ENCODE data around the gene ZGLP1. TPM values are rescaled to one million over a fixed set of nuclear protein-coding genes. Genes with fewer than 3 reads are reported as not detected.

ZGLP1 gene
- total and polyA plus RNA-seq, 7 donors: 0.59 to 2.9 (median 0.85) TPM; not detected in 1

DNA sequence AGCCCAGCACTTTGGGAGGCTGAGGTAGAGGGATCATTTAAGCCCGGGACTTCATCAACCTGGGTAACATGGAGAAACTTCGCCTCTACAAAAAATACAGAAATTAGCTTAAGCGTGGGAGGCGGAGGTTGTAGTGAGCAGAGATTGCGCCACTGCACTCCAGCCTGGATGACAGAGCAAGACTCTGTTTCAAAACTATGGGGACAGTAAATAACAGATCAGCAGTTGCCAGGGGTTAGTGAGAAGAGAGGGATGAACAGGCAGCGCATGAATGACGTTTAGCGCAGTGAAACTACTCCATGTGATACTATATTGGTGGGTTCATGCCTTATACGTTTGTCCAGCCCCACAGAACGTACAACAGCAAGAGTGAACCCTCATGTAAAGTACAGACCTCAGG, 36.9 kb upstream of the ZGLP1 start:
- ATAC-seq (peak in 1 of 4 donors; percentile 46), DNase-seq (no peak)
- WGBS, 3 donors: 73 to 80% (median 77%) methylated on average over 10 of the region's 10 CpGs
- intact Hi-C loops (cut with DNase I): no loop called here
- H3K27ac ChIP-seq: no peak overlapping the region
- TF ChIP-seq, protein P1, sequence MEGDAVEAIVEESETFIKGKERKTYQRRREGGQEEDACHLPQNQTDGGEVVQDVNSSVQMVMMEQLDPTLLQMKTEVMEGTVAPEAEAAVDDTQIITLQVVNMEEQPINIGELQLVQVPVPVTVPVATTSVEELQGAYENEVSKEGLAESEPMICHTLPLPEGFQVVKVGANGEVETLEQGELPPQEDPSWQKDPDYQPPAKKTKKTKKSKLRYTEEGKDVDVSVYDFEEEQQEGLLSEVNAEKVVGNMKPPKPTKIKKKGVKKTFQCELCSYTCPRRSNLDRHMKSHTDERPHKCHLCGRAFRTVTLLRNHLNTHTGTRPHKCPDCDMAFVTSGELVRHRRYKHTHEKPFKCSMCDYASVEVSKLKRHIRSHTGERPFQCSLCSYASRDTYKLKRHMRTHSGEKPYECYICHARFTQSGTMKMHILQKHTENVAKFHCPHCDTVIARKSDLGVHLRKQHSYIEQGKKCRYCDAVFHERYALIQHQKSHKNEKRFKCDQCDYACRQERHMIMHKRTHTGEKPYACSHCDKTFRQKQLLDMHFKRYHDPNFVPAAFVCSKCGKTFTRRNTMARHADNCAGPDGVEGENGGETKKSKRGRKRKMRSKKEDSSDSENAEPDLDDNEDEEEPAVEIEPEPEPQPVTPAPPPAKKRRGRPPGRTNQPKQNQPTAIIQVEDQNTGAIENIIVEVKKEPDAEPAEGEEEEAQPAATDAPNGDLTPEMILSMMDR (IDR thresholded peaks at IDR 0.05): no peak
- no peak overlapping the region for H3K4me3 ChIP-seq
- peaks cover 4 to 23% of the 10 kb centered on the region in 2 donors for H3K36me3 ChIP-seq (ENCODE audit: insufficient read depth in 1 of 2, low read depth in 1 of 2)
- no peaks in the 10 kb centered on the region for H3K9me3 ChIP-seq
- H3K4me1 ChIP-seq: no peaks in the 10 kb centered on the region
- no peaks in the 10 kb centered on the region for H3K27me3 ChIP-seq (ENCODE audit: insufficient read depth in 3 of 3, low read length in 2 of 3)

DNA sequence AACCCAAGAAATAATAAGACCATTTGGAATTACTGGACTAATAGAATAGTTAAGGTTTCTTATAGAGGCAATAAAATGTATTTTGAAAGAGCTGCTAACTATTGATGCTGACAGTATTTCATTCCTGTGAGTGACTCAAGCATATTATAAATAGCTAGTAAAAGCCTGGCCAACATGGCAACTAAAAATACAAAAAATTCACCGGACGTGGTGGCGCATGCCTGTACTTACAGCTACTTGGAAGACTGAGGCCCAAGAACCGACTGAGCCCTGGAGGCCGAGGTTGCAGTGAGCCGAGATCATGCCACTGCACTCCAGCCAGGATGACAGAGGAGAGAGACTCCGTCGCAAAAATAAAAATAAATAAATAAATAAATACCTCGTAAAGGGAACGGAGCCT, 35.2 kb upstream of the ZGLP1 start:
- H3K4me3 ChIP-seq: no peak overlapping the region
- no peak overlapping the region for H3K27ac ChIP-seq
- ATAC-seq (peak in 3 of 4 donors; percentile 43 to 62 (median 59)), DNase-seq (no peak)
- peaks cover 0 to 8% of the 10 kb centered on the region in 2 donors for H3K36me3 ChIP-seq (ENCODE audit: insufficient read depth in 1 of 2, low read depth in 1 of 2)
- intact Hi-C loops (cut with DNase I): no loop called here
- no peaks in the 10 kb centered on the region for H3K27me3 ChIP-seq (ENCODE audit: insufficient read depth in 3 of 3, low read length in 2 of 3)
- WGBS, 3 donors: 72 to 89% (median 81%) methylated on average over 10 of the region's 10 CpGs
- no peaks in the 10 kb centered on the region for H3K9me3 ChIP-seq
- TF ChIP-seq, protein P1 (IDR thresholded peaks at IDR 0.05): no peak
- H3K4me1 ChIP-seq: no peaks in the 10 kb centered on the region

DNA sequence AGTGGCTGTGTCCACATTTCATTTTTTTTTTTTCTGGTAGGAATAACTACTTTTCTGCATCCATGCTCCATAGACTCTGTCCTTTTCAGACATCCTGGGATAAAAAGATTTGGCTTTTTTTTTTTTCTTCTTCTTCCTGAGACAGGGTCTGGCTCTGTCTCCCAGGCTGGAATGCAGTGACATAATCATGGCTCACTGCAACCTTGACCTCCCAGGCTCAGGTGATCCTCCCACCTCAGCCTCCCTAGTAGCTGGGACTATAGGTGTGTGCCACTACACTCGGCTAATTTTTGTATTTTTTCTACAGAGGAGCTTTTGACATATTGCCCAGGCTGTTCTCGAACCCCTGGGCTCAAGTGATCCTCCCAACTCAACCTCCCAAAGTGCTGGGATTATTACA, 33.9 kb upstream of the ZGLP1 start:
- Histone ChIP-seq H3K4me1 (no peaks in the 10 kb centered on the region), H3K9me3 (no peaks in the 10 kb centered on the region), H3K27ac (no peak overlapping the region), H3K36me3 (ENCODE audit: insufficient read depth in 1 of 2, low read depth in 1 of 2) (no peaks in the 10 kb centered on the region), H3K4me3 (no peak overlapping the region), H3K27me3 (ENCODE audit: insufficient read depth in 3 of 3, low read length in 2 of 3) (no peaks in the 10 kb centered on the region)
- 71 to 80% (median 74%) methylated on average over 2 of the region's 2 CpGs for WGBS, 3 donors
- DNase-seq (no peak), ATAC-seq (no peak)
- TF ChIP-seq, protein P1 (IDR thresholded peaks at IDR 0.05): no peak
- intact Hi-C loops (cut with DNase I): no loop called here

DNA sequence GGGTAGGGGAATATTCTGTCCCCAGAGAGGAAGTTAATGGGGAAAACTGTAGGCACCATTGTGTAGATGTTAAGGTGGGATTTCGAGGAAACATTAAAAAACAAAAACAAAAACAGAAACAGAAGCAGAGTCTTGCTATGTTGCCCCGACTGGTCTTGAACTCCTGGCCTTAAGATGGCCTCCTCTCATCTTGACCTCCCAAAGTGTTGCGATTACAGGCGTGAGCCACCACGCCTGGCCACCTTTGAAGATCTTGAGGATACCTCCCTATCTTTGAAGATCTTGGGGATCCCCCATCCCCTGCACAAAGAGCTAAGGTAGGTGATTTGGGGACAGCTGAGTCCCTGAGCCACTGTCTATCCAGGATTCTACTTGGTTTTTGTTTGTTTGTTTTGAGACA, 30.4 kb upstream of the ZGLP1 start:
- Histone ChIP-seq H3K27ac (no peak overlapping the region), H3K9me3 (no peaks in the 10 kb centered on the region), H3K36me3 (ENCODE audit: insufficient read depth in 1 of 2, low read depth in 1 of 2) (no peaks in the 10 kb centered on the region), H3K4me1 (no peaks in the 10 kb centered on the region), H3K4me3 (no peak overlapping the region), H3K27me3 (ENCODE audit: insufficient read depth in 3 of 3, low read length in 2 of 3) (no peaks in the 10 kb centered on the region)
- no peak for ATAC-seq
- TF ChIP-seq, protein P1 (IDR thresholded peaks at IDR 0.05): no peak
- DNase-seq: no peak
- intact Hi-C loops (cut with DNase I): loop anchor here in 1 of 2 donors (10.0 kb wide), 1 partner anchor 505 kb away; the partner anchor contains the start of gene PIN1
- WGBS, 3 donors: 87 to 92% (median 88%) methylated on average over 5 of the region's 5 CpGs

DNA sequence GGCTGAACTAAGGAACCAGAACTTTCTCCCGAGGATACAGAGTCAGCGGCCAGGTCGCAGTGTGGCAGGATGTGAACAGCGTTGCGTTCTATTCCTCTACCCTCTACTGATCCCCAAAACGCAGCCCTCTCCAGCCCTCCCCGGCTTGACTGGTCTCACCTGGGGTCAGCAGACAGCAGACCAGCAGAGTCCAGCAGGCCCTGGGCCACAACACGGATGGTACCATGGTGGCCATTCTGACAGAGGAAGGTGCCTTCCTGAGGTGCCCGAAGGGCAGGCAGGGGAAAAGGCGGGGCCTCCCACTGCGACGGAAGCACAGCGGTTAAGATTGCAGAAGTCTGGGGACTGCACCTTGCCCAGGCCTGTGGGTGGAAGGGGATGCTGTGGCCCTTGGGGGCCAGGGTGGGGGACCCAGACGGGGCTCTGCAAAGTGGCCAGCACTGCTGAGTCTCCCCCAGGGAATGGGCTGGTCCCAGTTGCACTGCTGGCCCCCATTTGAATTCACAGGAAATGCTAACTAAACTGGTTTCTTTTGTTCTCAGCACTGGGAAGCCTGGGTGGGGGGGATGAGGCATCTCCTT, 29.9 kb upstream of the ZGLP1 start, which contains the start of gene ICAM3:
TSS of gene ICAM3 (minus strand) at position 245 of the 581 bp plus-strand sequence. CDS start at position 235, 10 bp downstream.
- intact Hi-C loops (cut with DNase I): loop anchor here in 1 of 2 donors (10.0 kb wide), 1 partner anchor 505 kb away; the partner anchor contains the start of gene PIN1
- Histone ChIP-seq H3K4me1 (no peaks in the 10 kb centered on the region), H3K27me3 (ENCODE audit: insufficient read depth in 3 of 3, low read length in 2 of 3) (no peaks in the 10 kb centered on the region), H3K4me3 (no peak within 1 kb of the TSS), H3K9me3 (no peaks in the 10 kb centered on the region), H3K36me3 (ENCODE audit: insufficient read depth in 1 of 2, low read depth in 1 of 2) (no peaks in the 10 kb centered on the region), H3K27ac (no peak within 1 kb of the TSS)
- WGBS, 3 donors: 61 to 71% (median 64%) methylated on average over 13 to 14 of the region's 14 CpGs
- no peak for ATAC-seq
- TF ChIP-seq, protein P1 (IDR thresholded peaks at IDR 0.05): no peak
- no peak for DNase-seq

Measured in psoas muscle (tissue), 8 donors.